Peyer's patch (tissue), 4 donors: ENCODE data around the gene SGPP1. TPM values are rescaled to one million over a fixed set of nuclear protein-coding genes. Genes with fewer than 3 reads are reported as not detected.
A peak's percentile ranks its signal among the peaks of the same experiment; 100 is the strongest.
"Not testable (repeated sequence)": the region's sequence is repeated elsewhere in the genome, so short reads cannot be mapped to it uniquely, and the experiment has no call there.

ENCODE experiments used
- DNase-seq, 3 donors: peaks; one replicate each; pipeline ENCODE4 v3.0.0-alpha.2; 2017 to 2019
- H3K27ac ChIP-seq, 4 donors: fragments of 200-600 bp; sonication (generic); one replicate each; pipeline ENCODE4 v1.5.1; 2016 to 2019
- H3K27me3 ChIP-seq, 2 donors: fragments of 200-600 bp; sonication (generic); one replicate each; pipeline ENCODE4 v1.5.1; 2019
- H3K36me3 ChIP-seq, 3 donors: fragments of 200-600 bp; sonication (generic); one replicate each; pipeline ENCODE4 v1.5.1; 2016 to 2019
- H3K4me1 ChIP-seq, 4 donors: fragments of 200-600 bp; sonication (generic); one replicate each; pipeline ENCODE4 v1.5.1; 2016 to 2019
- H3K4me3 ChIP-seq, 4 donors: fragments of 200-600 bp; sonication (generic); 1 replicate in 3 of 4; 2 replicates in 1 of 4; pipeline ENCODE4 v1.5.1; 2016 to 2019; ENCODE audit warnings: mild to moderate bottlenecking in 1 of 4
- H3K9me3 ChIP-seq, 4 donors: fragments of 200-600 bp; sonication (generic); one replicate each; pipeline ENCODE4 v1.5.1; 2016 to 2019; ENCODE audit warnings: mild to moderate bottlenecking in 1 of 4
- POLR2A ChIP-seq, 2 donors: fragments of 450-650 bp; IDR thresholded peaks; one replicate each; pipeline ENCODE4 v1.5.1; 2017; ENCODE audit warnings: antibody characterized with exemption in 2 of 2, mild to moderate bottlenecking in 2 of 2, moderate library complexity in 2 of 2
- total RNA-seq, 4 donors: library from RNA; depleted of rRNA; stranded (reverse); fragments of >200 nt; gene quantifications; one replicate each; pipeline ENCODE4 v1.1.0, GENCODE V29; 2016
- TF ChIP-seq, protein P1 (sequence below), 6 experiments: fragments of 450-650 bp in 4 of 6; fragments of 200-600 bp in 2 of 6; sonication (generic) in 1 of 6; IDR thresholded peaks; one replicate each; pipeline ENCODE4 v1.5.1; 2017 to 2019; ENCODE audit warnings: antibody characterized with exemption in 6 of 6, mild to moderate bottlenecking in 3 of 6, moderate library complexity in 1 of 6

Gene SGPP1
- total RNA-seq, 4 donors from 2014 or later: 10.9 to 21.5 (median 16.4) TPM

DNA sequence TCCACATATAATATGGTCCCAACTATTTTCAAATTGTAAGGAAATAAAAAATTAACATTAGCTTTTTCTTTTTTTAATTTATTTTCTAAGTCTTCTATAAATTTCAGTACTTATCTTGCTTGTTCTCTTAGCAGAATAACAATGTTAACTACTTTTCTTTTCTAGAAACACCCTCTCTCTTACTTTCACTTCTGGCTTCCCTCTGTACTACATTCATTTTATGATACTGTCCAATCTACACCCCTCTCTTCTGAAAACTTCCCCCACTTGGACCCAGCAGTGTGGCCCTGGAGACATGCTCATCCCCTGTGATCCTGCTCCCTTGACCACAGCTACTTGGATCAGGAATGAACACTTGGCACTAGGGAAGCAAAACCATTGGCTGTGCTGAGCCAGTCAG lies 15.7 kb downstream of the SGPP1 start:
- peaks cover 0 to 10% (median 0%) of the 10 kb centered on the region in 3 donors for H3K36me3 ChIP-seq
- H3K27me3 ChIP-seq: no peaks in the 10 kb centered on the region
- no peak for DNase-seq
- peaks cover 0 to 7% (median 0%) of the 10 kb centered on the region in 4 donors for H3K9me3 ChIP-seq
- H3K4me3 ChIP-seq: no peak overlapping the region
- TF ChIP-seq, protein P1, sequence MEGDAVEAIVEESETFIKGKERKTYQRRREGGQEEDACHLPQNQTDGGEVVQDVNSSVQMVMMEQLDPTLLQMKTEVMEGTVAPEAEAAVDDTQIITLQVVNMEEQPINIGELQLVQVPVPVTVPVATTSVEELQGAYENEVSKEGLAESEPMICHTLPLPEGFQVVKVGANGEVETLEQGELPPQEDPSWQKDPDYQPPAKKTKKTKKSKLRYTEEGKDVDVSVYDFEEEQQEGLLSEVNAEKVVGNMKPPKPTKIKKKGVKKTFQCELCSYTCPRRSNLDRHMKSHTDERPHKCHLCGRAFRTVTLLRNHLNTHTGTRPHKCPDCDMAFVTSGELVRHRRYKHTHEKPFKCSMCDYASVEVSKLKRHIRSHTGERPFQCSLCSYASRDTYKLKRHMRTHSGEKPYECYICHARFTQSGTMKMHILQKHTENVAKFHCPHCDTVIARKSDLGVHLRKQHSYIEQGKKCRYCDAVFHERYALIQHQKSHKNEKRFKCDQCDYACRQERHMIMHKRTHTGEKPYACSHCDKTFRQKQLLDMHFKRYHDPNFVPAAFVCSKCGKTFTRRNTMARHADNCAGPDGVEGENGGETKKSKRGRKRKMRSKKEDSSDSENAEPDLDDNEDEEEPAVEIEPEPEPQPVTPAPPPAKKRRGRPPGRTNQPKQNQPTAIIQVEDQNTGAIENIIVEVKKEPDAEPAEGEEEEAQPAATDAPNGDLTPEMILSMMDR (IDR thresholded peaks at IDR 0.05): no peak
- no peak for TF ChIP-seq POLR2A (IDR thresholded peaks at IDR 0.05)
- no peak overlapping the region for H3K27ac ChIP-seq
- no peaks in the 10 kb centered on the region for H3K4me1 ChIP-seq

DNA sequence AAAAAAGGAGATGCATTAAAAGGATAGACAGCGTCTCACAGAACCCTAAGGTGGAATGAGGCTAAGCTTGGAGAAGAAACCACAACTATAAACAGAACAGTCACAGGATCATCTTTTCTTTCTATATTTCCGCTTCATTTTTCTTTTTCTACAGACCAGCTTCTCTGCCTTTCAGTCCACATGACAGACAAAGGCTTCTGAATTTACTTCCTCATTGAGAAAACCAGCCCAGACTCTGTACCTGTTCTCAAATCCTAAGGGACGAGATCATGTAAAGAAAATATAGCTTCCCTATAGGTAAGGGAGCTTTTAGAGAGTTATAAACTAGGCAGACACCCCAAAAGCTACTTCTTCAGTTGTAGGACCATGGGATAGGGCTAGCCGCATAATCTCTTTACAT lies 17.4 kb downstream of the SGPP1 start:
- no peak for DNase-seq
- Histone ChIP-seq H3K4me3 (no peak overlapping the region), H3K27me3 (no peaks in the 10 kb centered on the region), H3K4me1 (no peaks in the 10 kb centered on the region), H3K27ac (peak overlapping the region in 1 of 4 donors; percentile 20), H3K36me3 (no peaks in the 10 kb centered on the region), H3K9me3 (no peaks in the 10 kb centered on the region)
- TF ChIP-seq, protein P1 (IDR thresholded peaks at IDR 0.05): no peak
- TF ChIP-seq POLR2A (IDR thresholded peaks at IDR 0.05): no peak

DNA sequence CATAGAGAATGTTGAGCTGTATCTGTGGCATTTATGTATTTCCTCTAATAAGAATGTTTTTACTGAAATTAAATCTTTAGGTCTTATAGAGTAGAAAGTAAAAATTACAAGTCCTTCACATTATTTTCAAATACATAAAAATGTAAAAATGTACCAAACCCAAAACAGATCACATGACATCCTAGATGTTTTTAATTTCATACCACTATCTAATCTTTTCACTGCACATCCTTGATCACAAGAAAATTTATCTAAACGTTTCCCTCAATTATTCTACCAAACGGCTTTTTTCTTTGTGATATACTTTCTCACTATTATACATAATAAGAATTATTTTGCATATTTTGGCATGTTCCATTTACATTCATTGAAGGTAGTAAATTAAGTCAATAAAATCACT lies 18.3 kb downstream of the SGPP1 start:
- H3K4me1 ChIP-seq: no peaks in the 10 kb centered on the region
- H3K27ac ChIP-seq: no peak overlapping the region
- no peaks in the 10 kb centered on the region for H3K36me3 ChIP-seq
- H3K9me3 ChIP-seq: no peaks in the 10 kb centered on the region
- H3K4me3 ChIP-seq: no peak overlapping the region
- TF ChIP-seq, protein P1 (IDR thresholded peaks at IDR 0.05): no peak
- no peak for TF ChIP-seq POLR2A (IDR thresholded peaks at IDR 0.05)
- no peaks in the 10 kb centered on the region for H3K27me3 ChIP-seq
- no peak for DNase-seq

DNA sequence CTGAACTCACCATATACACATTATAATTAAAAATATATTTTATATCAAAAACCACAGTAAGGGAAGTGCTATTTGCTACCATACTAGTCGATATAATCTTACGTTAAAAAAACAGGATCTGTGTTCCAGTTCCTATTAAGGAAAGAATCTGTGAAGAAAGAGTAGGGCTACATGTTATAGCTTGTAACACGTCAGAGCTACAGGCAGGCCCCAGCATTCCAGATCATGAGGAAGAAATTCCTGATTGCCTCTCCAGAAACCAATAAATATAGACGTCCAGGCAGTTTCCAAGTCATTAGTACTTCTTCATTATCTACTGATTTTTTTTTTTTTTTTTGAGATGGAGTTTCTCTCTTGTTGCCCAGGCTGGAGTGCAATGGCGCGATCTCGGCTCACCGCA lies 20.6 kb downstream of the SGPP1 start:
- no peaks in the 10 kb centered on the region for H3K36me3 ChIP-seq
- H3K27ac ChIP-seq: no peak overlapping the region
- no peaks in the 10 kb centered on the region for H3K4me1 ChIP-seq
- H3K27me3 ChIP-seq: no peaks in the 10 kb centered on the region
- TF ChIP-seq POLR2A (IDR thresholded peaks at IDR 0.05): no peak
- TF ChIP-seq, protein P1 (IDR thresholded peaks at IDR 0.05): no peak
- no peak for DNase-seq
- no peaks in the 10 kb centered on the region for H3K9me3 ChIP-seq
- no peak overlapping the region for H3K4me3 ChIP-seq

DNA sequence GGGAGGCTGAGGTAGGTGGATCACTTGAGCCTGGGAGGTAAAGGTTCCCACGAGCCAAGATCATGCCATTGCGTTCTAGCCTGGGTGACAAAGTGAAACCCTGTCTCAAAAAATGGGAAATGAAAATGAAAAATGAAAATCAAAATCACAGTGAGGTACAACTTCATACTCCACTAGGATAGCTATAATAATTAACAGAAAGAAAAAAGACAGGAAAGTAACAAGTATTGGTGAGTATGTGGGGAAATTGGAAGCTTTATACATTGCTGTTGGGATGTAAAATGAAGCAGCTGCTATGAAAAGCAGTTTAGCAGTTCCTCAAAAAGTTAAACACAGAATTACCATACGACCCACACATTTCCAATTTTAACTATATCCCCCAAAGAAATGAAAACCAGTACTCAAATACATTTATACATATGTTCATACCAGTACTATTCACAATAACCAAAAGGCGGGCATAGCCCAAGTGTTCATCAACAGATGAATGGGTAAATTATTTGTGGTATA lies 22.2 kb downstream of the SGPP1 start:
- peak overlapping the region in 1 of 4 donors; percentile 27 for H3K27ac ChIP-seq
- TF ChIP-seq POLR2A (IDR thresholded peaks at IDR 0.05): no peak
- TF ChIP-seq, protein P1 (IDR thresholded peaks at IDR 0.05): no peak
- H3K27me3 ChIP-seq: no peaks in the 10 kb centered on the region
- no peak for DNase-seq
- no peaks in the 10 kb centered on the region for H3K4me1 ChIP-seq
- no peak overlapping the region for H3K4me3 ChIP-seq
- no peaks in the 10 kb centered on the region for H3K36me3 ChIP-seq
- no peaks in the 10 kb centered on the region for H3K9me3 ChIP-seq

DNA sequence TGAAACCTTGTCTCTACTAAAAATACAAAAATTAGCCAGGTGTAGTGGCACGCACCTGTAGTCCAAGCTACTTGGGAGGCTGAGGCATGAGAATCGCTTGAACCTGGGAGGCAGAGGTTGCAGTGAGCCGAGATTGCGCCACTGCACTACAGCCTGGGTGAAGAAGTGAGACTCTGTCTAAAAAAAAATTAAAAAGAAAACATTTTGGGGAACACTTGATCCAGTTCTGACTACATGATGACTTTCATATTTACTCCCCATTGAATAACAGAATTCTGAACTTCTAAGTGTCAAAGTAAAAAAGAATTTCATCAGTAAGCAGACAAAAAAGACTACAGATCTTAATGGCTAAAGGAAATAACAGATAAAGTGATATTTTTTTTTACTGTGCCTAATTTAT lies 25.3 kb downstream of the SGPP1 start:
- H3K36me3 ChIP-seq, H3K27me3 ChIP-seq, DNase-seq, H3K4me1 ChIP-seq, H3K9me3 ChIP-seq, H3K4me3 ChIP-seq: not testable (repeated sequence)
- peak overlapping the region in 1 of 4 donors; percentile 26 for H3K27ac ChIP-seq
